Upper lobe of left lung (tissue), 6 donors: Measurements from ENCODE around the gene VAT1L. TPM values are rescaled to one million over a fixed set of nuclear protein-coding genes. Genes with fewer than 3 reads are reported as not detected.

Experiments
- ATAC-seq, 2 donors: fragments of 200-7000 bp; cut with Tn5 transposase; one replicate each; pipeline ENCODE4 v1.9.1; 2022; ENCODE audit warnings: mild to moderate bottlenecking in 2 of 2, moderate library complexity in 2 of 2; ENCODE audit not compliant: low FRiP score in 2 of 2
- DNase-seq, 2 donors: peaks; one replicate each; pipeline ENCODE4 v3.0.0-alpha.2; 2019 to 2020
- H3K27ac ChIP-seq, 4 donors: fragments of 200-600 bp; sonication (generic); one replicate each; pipeline ENCODE4 v1.5.1; 2016 to 2019
- H3K27me3 ChIP-seq, 4 donors: fragments of 200-600 bp; sonication (generic); one replicate each; pipeline ENCODE4 v1.5.1; 2017 to 2019
- H3K36me3 ChIP-seq, 4 donors: fragments of 200-600 bp; sonication (generic); one replicate each; pipeline ENCODE4 v1.5.1; 2016 to 2019
- H3K4me1 ChIP-seq, 4 donors: fragments of 200-600 bp; sonication (generic); one replicate each; pipeline ENCODE4 v1.5.1; 2018 to 2019
- H3K4me3 ChIP-seq, 4 donors: fragments of 200-600 bp; sonication (generic); one replicate each; pipeline ENCODE4 v1.5.1; 2017 to 2019; ENCODE audit warnings: mild to moderate bottlenecking in 2 of 4, moderate library complexity in 1 of 4
- H3K9me3 ChIP-seq, 4 donors: fragments of 200-600 bp; sonication (generic); one replicate each; pipeline ENCODE4 v1.5.1; 2018 to 2019
- CTCF ChIP-seq, 6 experiments: fragments of 450-650 bp in 4 of 6; fragments of 200-600 bp in 2 of 6; sonication (generic) in 2 of 6; IDR thresholded peaks; one replicate each; pipeline ENCODE4 v1.5.1; 2016 to 2019; ENCODE audit warnings: antibody characterized with exemption in 6 of 6
- EP300 ChIP-seq, 4 donors: sonication (generic); formaldehyde crosslinking; IDR thresholded peaks; one replicate each; pipeline ENCODE4 v1.5.1; 2017; ENCODE audit warnings: antibody characterized with exemption in 4 of 4, control low read depth in 2 of 4
- POLR2A ChIP-seq, 4 donors: fragments of 450-650 bp; IDR thresholded peaks; one replicate each; pipeline ENCODE4 v1.5.1; 2016 to 2017; ENCODE audit warnings: antibody characterized with exemption in 4 of 4, mild to moderate bottlenecking in 2 of 4
- POLR2AphosphoS5 ChIP-seq, 2 donors: sonication (generic); formaldehyde crosslinking; IDR thresholded peaks; one replicate each; pipeline ENCODE4 v1.5.1; 2017; ENCODE audit warnings: antibody characterized with exemption in 2 of 2
- WGBS, 2 donors: methylation state at CpG; one replicate each; pipeline ENCODE4 v1.1.5; 2017 to 2018; 5-methylcytosine and 5-hydroxymethylcytosine counted together
- total RNA-seq, 6 donors: library from RNA; depleted of rRNA in 4 of 6; stranded (reverse); fragments of >200 nt in 4 of 6; gene quantifications; one replicate each; pipeline versions ENCODE4 v1.1.0 to v1.2.1, GENCODE V29; 2016 to 2021
- donor health status: DM: no; HTN: no; CAD: no; lungs with moderate emphysema.
- donor health status: DM: no; HTN: yes; CAD: no; lungs with severe emphysema.

Gene VAT1L
- total RNA-seq, 6 donors from 2014 or later: under 0.01 to 0.59 (median 0.27) TPM; not detected in 2

- WGBS, 2 donors: 41 to 42% methylated on average over 16 of the region's 16 CpGs
- no peak for TF ChIP-seq POLR2AphosphoS5 (IDR thresholded peaks at IDR 0.05)
- no peak for TF ChIP-seq EP300 (IDR thresholded peaks at IDR 0.05)
- TF ChIP-seq POLR2A (IDR thresholded peaks at IDR 0.05): no peak
- no peak for TF ChIP-seq CTCF (IDR thresholded peaks at IDR 0.05)
Measured at GRCh38 chr16:77963185-77964044, 175.1 kb downstream of the VAT1L start.

GRCh38 chr16:77965346-77965745 lies 177.0 kb downstream of the VAT1L start:
- ATAC-seq (no peak), DNase-seq (no peak)
- 60 to 81% methylated on average over 2 to 3 of the region's 3 CpGs for WGBS, 2 donors

More at GRCh38 chr16:77963185-77964044, 175.1 kb downstream of the VAT1L start:
- Histone ChIP-seq H3K36me3 (no peaks in the 10 kb centered on the region), H3K4me3 (no peak overlapping the region), H3K4me1 (peaks cover 0 to 4% (median 0%) of the 10 kb centered on the region in 4 donors), H3K27me3 (no peaks in the 10 kb centered on the region), H3K27ac (no peak overlapping the region), H3K9me3 (no peaks in the 10 kb centered on the region)
- ATAC-seq (no peak), DNase-seq (no peak)

GRCh38 chr16:77967054-77967904 lies 178.9 kb downstream of the VAT1L start:
- Histone ChIP-seq H3K27ac (no peak overlapping the region), H3K4me1 (peaks cover 0 to 5% (median 2%) of the 10 kb centered on the region in 4 donors), H3K27me3 (no peaks in the 10 kb centered on the region), H3K9me3 (no peaks in the 10 kb centered on the region), H3K4me3 (no peak overlapping the region), H3K36me3 (no peaks in the 10 kb centered on the region)
- no peak for TF ChIP-seq POLR2A (IDR thresholded peaks at IDR 0.05)
- no peak for TF ChIP-seq CTCF (IDR thresholded peaks at IDR 0.05)
- no peak for TF ChIP-seq EP300 (IDR thresholded peaks at IDR 0.05)
- no peak for TF ChIP-seq POLR2AphosphoS5 (IDR thresholded peaks at IDR 0.05)
- 66 to 69% methylated on average over 7 of the region's 7 CpGs for WGBS, 2 donors
- no peak for DNase-seq
- ATAC-seq: no peak

More at GRCh38 chr16:77965346-77965745, 177.0 kb downstream of the VAT1L start:
- Histone ChIP-seq H3K27me3 (no peaks in the 10 kb centered on the region), H3K36me3 (no peaks in the 10 kb centered on the region), H3K27ac (no peak overlapping the region), H3K4me3 (no peak overlapping the region), H3K4me1 (peaks cover 0 to 4% (median 0%) of the 10 kb centered on the region in 4 donors), H3K9me3 (no peaks in the 10 kb centered on the region)
- TF ChIP-seq POLR2AphosphoS5 (IDR thresholded peaks at IDR 0.05): no peak
- no peak for TF ChIP-seq EP300 (IDR thresholded peaks at IDR 0.05)
- no peak for TF ChIP-seq POLR2A (IDR thresholded peaks at IDR 0.05)
- no peak for TF ChIP-seq CTCF (IDR thresholded peaks at IDR 0.05)

- WGBS, 2 donors: 84 to 88% methylated on average over 6 of the region's 6 CpGs
- ATAC-seq: no peak
Measured at GRCh38 chr16:77969861-77970260, 181.5 kb downstream of the VAT1L start.

More at GRCh38 chr16:77969861-77970260, 181.5 kb downstream of the VAT1L start:
- Histone ChIP-seq H3K9me3 (no peaks in the 10 kb centered on the region), H3K27ac (no peak overlapping the region), H3K27me3 (no peaks in the 10 kb centered on the region), H3K36me3 (no peaks in the 10 kb centered on the region), H3K4me1 (peaks cover 0 to 5% (median 0%) of the 10 kb centered on the region in 4 donors), H3K4me3 (no peak overlapping the region)
- TF ChIP-seq POLR2A (IDR thresholded peaks at IDR 0.05) (no peak), CTCF (IDR thresholded peaks at IDR 0.05) (no peak), POLR2AphosphoS5 (IDR thresholded peaks at IDR 0.05) (no peak), EP300 (IDR thresholded peaks at IDR 0.05) (no peak)
- DNase-seq: no peak
